Neural cell (in vitro differentiated cells): ENCODE measurements around the gene KCNAB2. TPM values are rescaled to one million over a fixed set of nuclear protein-coding genes. Genes with fewer than 3 reads are reported as not detected.

ENCODE experiments used
- H2AFZ ChIP-seq: fragments of 200-600, 300-800 bp; sonication (generic), shearing (Covaris generic); 2 replicates; pipeline ENCODE4 v1.6.0; 2014; ENCODE audit warnings: low read depth, mild to moderate bottlenecking, antibody characterized with exemption, low read length, moderate library complexity
- H3F3A ChIP-seq: fragments of 200-600 bp; shearing (Covaris generic); 2 replicates; pipeline ENCODE4 v1.6.1; 2016; ENCODE audit warnings: mild to moderate bottlenecking, moderate library complexity, mixed read lengths, antibody characterized with exemption, low read length; ENCODE audit not compliant: insufficient read depth, poor library complexity, severe bottlenecking
- H3K27ac ChIP-seq: fragments of 200-600, 300-800 bp; sonication (generic), shearing (Covaris generic); 2 replicates; pipeline ENCODE4 v1.5.1; 2014; ENCODE audit warnings: mild to moderate bottlenecking, low read length, moderate library complexity
- H3K27me3 ChIP-seq: fragments of 300-800, 200-600 bp; sonication (generic), shearing (Covaris generic); 2 replicates; pipeline ENCODE4 v1.6.0; 2014; ENCODE audit warnings: mild to moderate bottlenecking, low read depth, low read length, moderate library complexity; ENCODE audit not compliant: insufficient read depth
- H3K36me3 ChIP-seq: fragments of 300-800, 200-600 bp; sonication (generic), shearing (Covaris generic); 2 replicates; pipeline ENCODE4 v1.5.1; 2014; ENCODE audit warnings: mild to moderate bottlenecking, antibody characterized with exemption, low read length, moderate library complexity; ENCODE audit not compliant: insufficient read depth
- H3K4me2 ChIP-seq: fragments of 300-800, 200-600 bp; sonication (generic), shearing (Covaris generic); 2 replicates; pipeline ENCODE4 v1.6.0; 2014; ENCODE audit warnings: mild to moderate bottlenecking, low read length
- H3K4me3 ChIP-seq: fragments of 300-800, 200-600 bp; sonication (generic), shearing (Covaris generic); 2 replicates; pipeline ENCODE4 v1.5.1; 2014; ENCODE audit warnings: mild to moderate bottlenecking, low read length, moderate library complexity
- H3K79me2 ChIP-seq: fragments of 200-600 bp; shearing (Covaris generic); replicated peaks from 2 replicates; pipeline ENCODE4 v1.6.0; 2014; ENCODE audit warnings: mild to moderate bottlenecking, low read length, moderate library complexity; ENCODE audit not compliant: insufficient read depth
- H3K9ac ChIP-seq: fragments of 300-800, 200-600 bp; sonication (generic), shearing (Covaris generic); 2 replicates; pipeline ENCODE4 v1.6.1; 2016; ENCODE audit warnings: mild to moderate bottlenecking, low read length, mixed read lengths
- H3K9me2 ChIP-seq: fragments of 200-600 bp; shearing (Covaris generic); 2 replicates; pipeline ENCODE4 v1.6.1; 2016; ENCODE audit warnings: mild to moderate bottlenecking, low read length, mixed read lengths; ENCODE audit not compliant: insufficient read depth
- H3K9me3 ChIP-seq: fragments of 200-600, 300-800 bp; sonication (generic), shearing (Covaris generic); 2 replicates; pipeline ENCODE4 v1.6.1; 2016; ENCODE audit warnings: mild to moderate bottlenecking, mixed run types, low read length, moderate library complexity, mixed read lengths
- H4K20me1 ChIP-seq: fragments of 200-600 bp; shearing (Covaris generic); 2 replicates; pipeline ENCODE4 v1.6.1; 2016; ENCODE audit warnings: mild to moderate bottlenecking, mixed run types; ENCODE audit not compliant: insufficient read depth
- CTCF ChIP-seq: fragments of 450-650 bp; IDR thresholded peaks from 2 replicates; pipeline ENCODE4 v1.5.1; 2014; ENCODE audit warnings: antibody characterized with exemption, mild to moderate bottlenecking, moderate library complexity; ENCODE audit not compliant: poor library complexity, severe bottlenecking
- EP300 ChIP-seq: fragments of 450-650 bp; conservative IDR thresholded peaks from 2 replicates; pipeline ENCODE4 v1.6.1; 2014; ENCODE audit warnings: antibody characterized with exemption, mild to moderate bottlenecking, moderate library complexity; ENCODE audit not compliant: poor library complexity, severe bottlenecking
- EZH2 ChIP-seq: fragments of 200-600, 300-800 bp; shearing (Covaris generic), sonication (generic); IDR thresholded peaks from 2 replicates; pipeline ENCODE4 v1.6.1; 2014; ENCODE audit warnings: antibody characterized with exemption, low read length, borderline replicate concordance, mild to moderate bottlenecking; ENCODE audit not compliant: insufficient read depth, poor library complexity, severe bottlenecking
- MXI1 ChIP-seq: fragments of 450-650 bp; conservative IDR thresholded peaks from 2 replicates; pipeline ENCODE4 v1.6.1; 2014; ENCODE audit warnings: antibody characterized with exemption, mild to moderate bottlenecking; ENCODE audit not compliant: poor library complexity, severe bottlenecking
- POLR2AphosphoS5 ChIP-seq: IDR thresholded peaks from 2 replicates; pipeline ENCODE4 v1.6.1; 2012
- RAD21 ChIP-seq: fragments of 450-650 bp; conservative IDR thresholded peaks from 2 replicates; pipeline ENCODE4 v1.6.1; 2014; ENCODE audit warnings: antibody characterized with exemption, mild to moderate bottlenecking, moderate library complexity
- REST ChIP-seq: IDR thresholded peaks from 2 replicates; pipeline ENCODE4 v1.6.1; 2012; ENCODE audit warnings: borderline replicate concordance
- SMC3 ChIP-seq: fragments of 450-650 bp; conservative IDR thresholded peaks from 2 replicates; pipeline ENCODE4 v1.6.1; 2014; ENCODE audit warnings: antibody characterized with exemption, mild to moderate bottlenecking, moderate library complexity; ENCODE audit not compliant: poor library complexity
- TAF1 ChIP-seq: IDR thresholded peaks from 2 replicates; pipeline ENCODE4 v1.6.1; 2012; ENCODE audit warnings: low read depth
- polyA plus RNA-seq: library from polyadenylated mRNA; depleted of rRNA; stranded (reverse); fragments of >200 nt; gene quantifications from 2 replicates; pipeline ENCODE4 v1.2.3, GENCODE V29; 2014

KCNAB2 gene
- polyA plus RNA-seq, 1 donor from 2014 or later: 11.7 TPM

GRCh38 chr1:6019166-6019845 is 26.4 kb upstream of the KCNAB2 start:
- Histone ChIP-seq H3F3A (no peaks in the 10 kb centered on the region), H3K27ac (no peak overlapping the region), H3K36me3 (no peaks in the 10 kb centered on the region), H3K9ac (no peak overlapping the region), H2AFZ (no peak overlapping the region), H3K79me2 (no peaks in the 10 kb centered on the region), H4K20me1 (no peaks in the 10 kb centered on the region), H3K9me2 (no peaks in the 10 kb centered on the region), H3K9me3 (no peaks in the 10 kb centered on the region), H3K4me3 (no peak overlapping the region), H3K27me3 (no peaks in the 10 kb centered on the region), H3K4me2 (no peak overlapping the region)
- TF ChIP-seq MXI1 (no peak), RAD21 (no peak), TAF1 (no peak), POLR2AphosphoS5 (no peak), REST (no peak), SMC3 (no peak), EP300 (no peak), EZH2 (no peak), CTCF (no peak)

- Histone ChIP-seq H2AFZ (no peak overlapping the region), H3K27me3 (no peaks in the 10 kb centered on the region), H3K9me2 (no peaks in the 10 kb centered on the region), H3K4me3 (no peak overlapping the region), H3K79me2 (no peaks in the 10 kb centered on the region), H3K9ac (no peak overlapping the region), H3K27ac (no peak overlapping the region), H3K9me3 (no peaks in the 10 kb centered on the region), H3K36me3 (no peaks in the 10 kb centered on the region), H3F3A (no peaks in the 10 kb centered on the region), H3K4me2 (no peak overlapping the region), H4K20me1 (no peaks in the 10 kb centered on the region)
- TF ChIP-seq POLR2AphosphoS5 (no peak), SMC3 (no peak), REST (no peak), TAF1 (no peak), MXI1 (no peak), EP300 (no peak), RAD21 (no peak)
Measured at GRCh38 chr1:6022193-6022592, 23.5 kb upstream of the KCNAB2 start.
